Measurements from ENCODE around the gene NRM.

The NRM gene

GRCh38 chr6:30705620-30706019 lies 14.8 kb upstream of the NRM start:
- H3K79me2 ChIP-seq (ENCODE audit: insufficient read depth, low read length), result no peaks in the 10 kb centered on the region

GRCh38 chr6:30703821-30704220 lies 13.0 kb upstream of the NRM start:
- H3K36me3 ChIP-seq (ENCODE audit: low read length), result peaks cover 4% of the 10 kb centered on the region; the same call in 1 of the 2 replicates

More at GRCh38 chr6:30705620-30706019, 14.8 kb upstream of the NRM start:
- no peak overlapping the region for H3K4me2 ChIP-seq (ENCODE audit: low read depth, low read length, poor library complexity, severe bottlenecking)
- no peaks in the 10 kb centered on the region for H4K20me1 ChIP-seq (ENCODE audit: low read depth, low read length)
- H3K27ac ChIP-seq (ENCODE audit: low read depth, low read length), result no peak overlapping the region
- H3K36me3 ChIP-seq (ENCODE audit: low read length), result peaks cover 2% of the 10 kb centered on the region; the same call in 1 of the 2 replicates
- 0 out of 2 replicates have a peak, but pooled peaks cover 4% of the 10 kb centered on the region for H3F3A ChIP-seq (ENCODE audit: insufficient read depth)
- no peak overlapping the region for H3K4me3 ChIP-seq (ENCODE audit: insufficient read depth, low read length, poor library complexity, severe bottlenecking)
- no peak overlapping the region for H3K9ac ChIP-seq (ENCODE audit: low read length)
- TF ChIP-seq CTCF (IDR thresholded peaks at IDR 0.05; ENCODE audit: insufficient read depth, low read length, poor library complexity, severe bottlenecking), result no peak
- no peak for TF ChIP-seq EZH2phosphoT487 (conservative IDR thresholded peaks at IDR 0.05; ENCODE audit: low read length)
- no peaks in the 10 kb centered on the region for H3K9me3 ChIP-seq (ENCODE audit: insufficient read depth, low read length)
- no peak overlapping the region for H2AFZ ChIP-seq (ENCODE audit: low read depth, low read length, severe bottlenecking)
- no peaks in the 10 kb centered on the region for H3K9me2 ChIP-seq (replicated peaks; ENCODE audit: insufficient read depth, low read length)
- H3K27me3 ChIP-seq (ENCODE audit: low read length), result no peaks in the 10 kb centered on the region

GRCh38 chr6:30703011-30703410 lies 12.2 kb upstream of the NRM start:
- Histone ChIP-seq H3K79me2 (ENCODE audit: insufficient read depth, low read length) (no peaks in the 10 kb centered on the region), H3K9me3 (ENCODE audit: insufficient read depth, low read length) (no peaks in the 10 kb centered on the region), H3F3A (ENCODE audit: insufficient read depth) (0 out of 2 replicates have a peak, but pooled peaks cover 4% of the 10 kb centered on the region), H3K9ac (ENCODE audit: low read length) (no peak overlapping the region), H3K27ac (ENCODE audit: low read depth, low read length) (no peak overlapping the region), H3K4me2 (ENCODE audit: low read depth, low read length, poor library complexity, severe bottlenecking) (no peak overlapping the region), H3K36me3 (ENCODE audit: low read length) (peaks cover 4% of the 10 kb centered on the region; the same call in 1 of the 2 replicates), H3K9me2 (replicated peaks; ENCODE audit: insufficient read depth, low read length) (no peaks in the 10 kb centered on the region), H3K27me3 (ENCODE audit: low read length) (no peaks in the 10 kb centered on the region), H4K20me1 (ENCODE audit: low read depth, low read length) (no peaks in the 10 kb centered on the region), H2AFZ (ENCODE audit: low read depth, low read length, severe bottlenecking) (no peak overlapping the region), H3K4me3 (ENCODE audit: insufficient read depth, low read length, poor library complexity, severe bottlenecking) (no peak overlapping the region)
- no peak for TF ChIP-seq CTCF (IDR thresholded peaks at IDR 0.05; ENCODE audit: insufficient read depth, low read length, poor library complexity, severe bottlenecking)
- TF ChIP-seq EZH2phosphoT487 (conservative IDR thresholded peaks at IDR 0.05; ENCODE audit: low read length), result no peak

More at GRCh38 chr6:30703821-30704220, 13.0 kb upstream of the NRM start:
- Histone ChIP-seq H3K9ac (ENCODE audit: low read length) (no peak overlapping the region), H3K4me3 (ENCODE audit: insufficient read depth, low read length, poor library complexity, severe bottlenecking) (no peak overlapping the region), H3K9me2 (replicated peaks; ENCODE audit: insufficient read depth, low read length) (no peaks in the 10 kb centered on the region), H3K27me3 (ENCODE audit: low read length) (no peaks in the 10 kb centered on the region), H3K79me2 (ENCODE audit: insufficient read depth, low read length) (no peaks in the 10 kb centered on the region), H2AFZ (ENCODE audit: low read depth, low read length, severe bottlenecking) (no peak overlapping the region), H4K20me1 (ENCODE audit: low read depth, low read length) (no peaks in the 10 kb centered on the region), H3K27ac (ENCODE audit: low read depth, low read length) (no peak overlapping the region), H3F3A (ENCODE audit: insufficient read depth) (0 out of 2 replicates have a peak, but pooled peaks cover 4% of the 10 kb centered on the region), H3K4me2 (ENCODE audit: low read depth, low read length, poor library complexity, severe bottlenecking) (no peak overlapping the region), H3K9me3 (ENCODE audit: insufficient read depth, low read length) (no peaks in the 10 kb centered on the region)
- no peak for TF ChIP-seq EZH2phosphoT487 (conservative IDR thresholded peaks at IDR 0.05; ENCODE audit: low read length)
- no peak for TF ChIP-seq CTCF (IDR thresholded peaks at IDR 0.05; ENCODE audit: insufficient read depth, low read length, poor library complexity, severe bottlenecking)

Data from SU-DHL-6 (cell line).